GM10847 (cell line): ENCODE measurements around the gene MAP3K13.

Source experiments
- POLR2A ChIP-seq: IDR thresholded peaks from 2 replicates; pipeline ENCODE4 v1.6.1; 2011; ENCODE audit not compliant: insufficient read length; ENCODE audit errors: extremely low read depth

MAP3K13 gene

GRCh38 chr3:185405243-185405642 is 42.3 kb downstream of the MAP3K13 start:
- TF ChIP-seq POLR2A = no peak

GRCh38 chr3:185405664-185406063 is 42.7 kb downstream of the MAP3K13 start:
- TF ChIP-seq POLR2A = no peak

DNA sequence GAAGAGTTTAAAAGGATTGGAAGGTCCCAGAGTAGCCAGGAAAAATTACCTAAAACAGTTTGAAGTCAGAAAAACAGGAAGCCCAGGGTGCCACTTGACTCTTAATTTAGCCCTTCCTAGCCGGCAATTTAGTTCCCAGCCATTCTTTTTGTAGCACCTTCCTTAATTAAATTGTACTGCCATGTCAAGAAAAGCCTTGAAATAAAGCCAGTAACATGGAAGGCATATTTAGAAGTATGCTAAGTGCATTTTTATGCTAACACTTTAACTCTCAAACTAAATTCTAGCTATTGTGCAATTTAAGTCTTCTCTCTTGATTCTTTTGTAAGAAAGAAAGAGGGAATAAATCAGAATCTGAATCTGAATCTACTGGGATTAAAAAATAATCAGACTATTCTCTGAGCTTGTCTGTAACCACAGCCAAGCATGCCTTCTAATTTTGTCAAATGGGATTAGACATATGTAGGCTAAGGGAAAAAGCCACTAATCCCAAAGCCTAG is 43.2 kb downstream of the MAP3K13 start:
- no peak for TF ChIP-seq POLR2A

- no peak for TF ChIP-seq POLR2A
These were observed 47.0 kb downstream of the MAP3K13 start for GRCh38 chr3:185409957-185410356.

DNA sequence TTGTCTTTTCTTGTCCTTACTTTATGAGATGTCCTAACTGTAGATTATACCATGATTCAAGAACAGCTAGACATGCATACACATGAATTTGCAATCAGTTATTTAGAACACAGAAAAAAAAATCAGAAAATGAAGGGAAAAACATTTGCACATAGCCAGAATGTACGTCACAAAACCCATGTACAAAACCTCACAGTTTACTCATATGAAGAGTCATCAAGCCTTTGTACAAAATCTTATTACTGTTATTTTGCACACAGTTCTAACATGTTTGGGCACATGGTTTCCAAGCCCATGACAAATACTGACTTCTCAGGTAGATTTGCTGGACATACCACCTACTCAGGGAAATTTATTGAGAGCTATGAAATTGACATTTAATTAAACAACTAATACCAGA is 48.2 kb downstream of the MAP3K13 start:
- TF ChIP-seq POLR2A = no peak

DNA sequence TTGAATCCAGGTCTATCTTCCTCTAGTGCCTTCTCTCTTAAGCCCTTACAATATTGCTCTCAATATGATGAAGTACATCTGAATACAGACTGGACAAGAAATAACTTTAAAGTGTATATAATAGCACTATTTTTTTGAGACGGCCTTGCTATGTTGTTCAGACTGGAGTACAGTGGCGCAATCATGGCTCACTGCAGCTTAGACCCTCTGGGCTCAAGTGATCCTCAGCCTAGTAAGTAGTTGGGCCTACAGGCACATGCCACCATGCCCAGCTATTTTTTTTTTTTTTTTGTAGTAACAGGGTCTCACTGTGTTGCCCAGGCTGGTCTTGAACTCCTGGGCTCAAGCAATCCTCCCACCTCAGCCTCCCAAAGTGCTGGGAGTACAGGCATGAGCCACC is 53.6 kb downstream of the MAP3K13 start:
- TF ChIP-seq POLR2A = no peak

GRCh38 chr3:185420762-185421161 is 57.8 kb downstream of the MAP3K13 start:
- no peak for TF ChIP-seq POLR2A

GRCh38 chr3:185421577-185422232 is 58.8 kb downstream of the MAP3K13 start:
- no peak for TF ChIP-seq POLR2A

DNA sequence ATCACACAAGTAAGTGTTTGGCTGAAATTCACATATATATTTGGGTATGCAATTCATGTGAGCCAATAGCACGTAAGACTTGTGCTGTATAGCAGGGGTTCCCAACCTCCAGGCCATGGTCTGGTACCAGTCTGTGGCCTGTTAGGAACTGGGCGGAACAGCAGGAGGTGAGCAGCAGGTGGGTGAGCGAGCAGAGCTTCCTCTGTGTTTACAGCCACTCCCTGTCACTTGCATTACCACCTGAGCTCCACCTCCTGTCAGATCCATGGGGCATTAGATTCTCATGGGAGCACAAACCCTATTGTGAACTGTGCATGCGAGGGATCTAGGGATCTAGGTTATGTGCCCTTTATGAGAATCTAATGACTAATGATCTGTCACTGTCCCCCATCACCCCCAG is 59.7 kb downstream of the MAP3K13 start:
- TF ChIP-seq POLR2A = no peak

- no peak for TF ChIP-seq POLR2A
These were observed 60.2 kb downstream of the MAP3K13 start for GRCh38 chr3:185423178-185423577.

- TF ChIP-seq POLR2A = no peak
These were observed 61.5 kb downstream of the MAP3K13 start for GRCh38 chr3:185424435-185424834.

DNA sequence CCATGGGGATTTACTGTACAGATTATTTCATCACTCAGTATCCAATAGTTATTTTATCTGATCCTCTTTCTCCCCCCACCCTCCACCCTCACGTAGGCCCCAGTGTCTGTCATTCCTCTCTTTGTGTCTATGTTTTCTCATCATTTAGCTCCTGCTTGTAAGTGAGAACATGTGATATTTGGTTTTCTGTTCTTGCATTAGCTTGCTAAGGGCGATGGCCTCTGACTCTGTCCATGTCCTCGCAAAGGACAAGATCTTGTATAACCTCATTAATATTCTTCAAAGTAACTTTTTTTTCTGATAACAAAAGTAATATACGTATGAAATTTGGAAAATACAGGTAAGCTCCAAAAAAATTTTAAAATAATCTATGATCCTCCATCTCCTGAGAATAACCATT is 67.4 kb downstream of the MAP3K13 start:
- TF ChIP-seq POLR2A = no peak

- TF ChIP-seq POLR2A = no peak
These were observed 77.0 kb downstream of the MAP3K13 start for GRCh38 chr3:185439745-185440466.

- no peak for TF ChIP-seq POLR2A
These were observed 79.1 kb downstream of the MAP3K13 start for GRCh38 chr3:185442031-185442430.

DNA sequence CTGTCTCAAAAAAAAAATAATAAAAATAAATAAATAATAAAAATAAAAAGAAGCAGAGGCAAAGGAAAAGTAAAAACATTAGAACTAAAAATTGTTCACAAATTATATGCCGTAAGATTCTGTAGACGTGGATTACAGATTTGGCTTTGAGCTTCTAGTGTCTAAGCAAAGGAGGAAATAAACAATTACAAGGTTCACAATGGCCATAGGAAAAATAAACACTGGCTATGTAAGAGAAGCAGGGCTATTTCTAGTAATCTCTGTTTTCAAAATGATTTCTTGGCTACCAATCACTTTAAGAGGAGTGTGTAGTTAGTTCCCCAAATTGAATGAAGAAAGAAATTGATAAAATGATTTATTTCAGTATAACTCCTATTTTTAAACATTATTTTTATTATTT is 81.4 kb downstream of the MAP3K13 start:
- no peak for TF ChIP-seq POLR2A

DNA sequence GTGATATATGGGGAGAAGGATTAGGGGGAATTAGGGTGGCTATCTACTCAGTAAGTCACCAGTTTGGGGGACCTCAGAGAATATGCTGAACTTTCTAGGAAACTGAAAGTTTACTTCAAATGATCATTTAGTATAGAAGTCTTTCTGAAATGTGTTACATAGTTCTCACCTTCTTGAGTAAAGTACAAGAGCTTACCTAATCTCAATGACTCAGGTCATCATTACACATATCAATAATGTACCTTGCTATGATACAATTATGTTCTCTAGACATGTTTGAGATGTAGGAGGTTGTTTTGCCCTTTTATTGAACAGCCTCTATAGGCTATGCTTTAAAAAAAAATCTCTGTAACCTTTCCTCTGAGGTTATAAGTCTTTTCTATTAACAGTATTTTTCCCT is 85.2 kb downstream of the MAP3K13 start:
- TF ChIP-seq POLR2A = no peak

GRCh38 chr3:185457376-185457775 is 94.4 kb downstream of the MAP3K13 start:
- no peak for TF ChIP-seq POLR2A
